WTC11 (cell line): ENCODE measurements around the gene UBAP2. TPM values are rescaled to one million over a fixed set of nuclear protein-coding genes. Genes with fewer than 3 reads are reported as not detected.

Source experiments
- ATAC-seq: fragments of 200-7000 bp; cut with Tn5 transposase; 2 replicates; pipeline ENCODE4 v1.10.0; 2021; ENCODE audit warnings: mild to moderate bottlenecking, moderate library complexity
- CTCF ChIA-PET: fragments of 300-600 bp; sonication (Branson Sonifier 250); formaldehyde crosslinking; loops from one replicate; lab custom pipeline; 2021; ENCODE audit warnings: antibody characterized with exemption; lab: Charles Lee
- POLR2A ChIA-PET: fragments of 350-600 bp; sonication (Branson Sonifier 250); formaldehyde crosslinking; loops from one replicate; lab custom pipeline; 2021; ENCODE audit warnings: antibody characterized with exemption; lab: Charles Lee
- DNase-seq: peaks from one replicate; pipeline ENCODE4 v3.0.0; 2021; ENCODE audit warnings: low spot score
- H3K27ac Mint-ChIP-seq: 2 replicates; pipeline ENCODE4 v1.8.0; 2021; ENCODE audit warnings: mixed read lengths
- H3K27me3 Mint-ChIP-seq: 2 replicates; pipeline ENCODE4 v1.8.0; 2021; ENCODE audit warnings: low read depth, mild to moderate bottlenecking, moderate library complexity, mixed read lengths
- H3K36me3 Mint-ChIP-seq: 2 replicates; pipeline ENCODE4 v1.8.0; 2021; ENCODE audit warnings: mixed read lengths
- H3K4me1 Mint-ChIP-seq: 2 replicates; pipeline ENCODE4 v1.8.0; 2022; ENCODE audit warnings: mixed read lengths
- H3K4me3 Mint-ChIP-seq: 2 replicates; pipeline ENCODE4 v1.8.0; 2021; ENCODE audit warnings: mild to moderate bottlenecking, moderate library complexity, mixed read lengths
- H3K9me3 Mint-ChIP-seq: 2 replicates; pipeline ENCODE4 v1.8.0; 2021; ENCODE audit warnings: mixed read lengths
- AR ChIP-seq: fragments of 250-450 bp; sonication (Bioruptor Pico); IDR thresholded peaks from 2 replicates; pipeline ENCODE4 v1.9.0; 2021; ENCODE audit warnings: mild to moderate bottlenecking
- ATF2 ChIP-seq: sonication (generic); formaldehyde crosslinking; IDR thresholded peaks from 2 replicates; pipeline ENCODE4 v1.8.1; 2022; ENCODE audit warnings: low read depth, missing genetic modification reagents, borderline replicate concordance
- CREB1 ChIP-seq: sonication (generic); formaldehyde crosslinking; IDR thresholded peaks from 2 replicates; pipeline ENCODE4 v1.8.0; 2023; ENCODE audit warnings: mild to moderate bottlenecking, missing genetic modification reagents
- E2F1 ChIP-seq: sonication (generic); formaldehyde crosslinking; IDR thresholded peaks from 2 replicates; pipeline ENCODE4 v1.8.0; 2022; ENCODE audit warnings: mild to moderate bottlenecking, missing genetic modification reagents
- E2F4 ChIP-seq: sonication (generic); formaldehyde crosslinking; IDR thresholded peaks from 2 replicates; pipeline ENCODE4 v1.8.1; 2022; ENCODE audit warnings: low read depth, mild to moderate bottlenecking, moderate library complexity, missing genetic modification reagents, borderline replicate concordance
- ELF4 ChIP-seq: sonication (generic); formaldehyde crosslinking; IDR thresholded peaks from 2 replicates; pipeline ENCODE4 v1.8.1; 2022; ENCODE audit warnings: low read depth, mild to moderate bottlenecking, moderate library complexity, missing genetic modification reagents
- ETV6 ChIP-seq: sonication (generic); formaldehyde crosslinking; IDR thresholded peaks from 2 replicates; pipeline ENCODE4 v1.8.1; 2022; ENCODE audit warnings: mild to moderate bottlenecking, missing genetic modification reagents
- FOXK1 ChIP-seq: sonication (generic); formaldehyde crosslinking; IDR thresholded peaks from 2 replicates; pipeline ENCODE4 v1.8.0; 2022; ENCODE audit warnings: mild to moderate bottlenecking, moderate library complexity, missing genetic modification reagents
- GABPB1 ChIP-seq: sonication (generic); formaldehyde crosslinking; IDR thresholded peaks from 2 replicates; pipeline ENCODE4 v1.8.1; 2023; ENCODE audit warnings: mild to moderate bottlenecking, missing genetic modification reagents
- MAX ChIP-seq: sonication (generic); formaldehyde crosslinking; IDR thresholded peaks from 2 replicates; pipeline ENCODE4 v1.8.0; 2022; ENCODE audit warnings: mild to moderate bottlenecking, missing genetic modification reagents
- MXD4 ChIP-seq: fragments of 250-450 bp; sonication (Bioruptor Pico); IDR thresholded peaks from 2 replicates; pipeline ENCODE4 v1.8.0; 2021; ENCODE audit warnings: mild to moderate bottlenecking, moderate library complexity, borderline replicate concordance
- NFE2L1 ChIP-seq: sonication (generic); formaldehyde crosslinking; IDR thresholded peaks from 2 replicates; pipeline ENCODE4 v1.8.1; 2023; ENCODE audit warnings: missing genetic modification reagents
- OVOL2 ChIP-seq: fragments of 250-450 bp; sonication (Bioruptor Pico); IDR thresholded peaks from 2 replicates; pipeline ENCODE4 v1.9.0; 2021; ENCODE audit warnings: mild to moderate bottlenecking, borderline replicate concordance
- PREB ChIP-seq: sonication (generic); formaldehyde crosslinking; IDR thresholded peaks from 2 replicates; pipeline ENCODE4 v1.8.1; 2022; ENCODE audit warnings: mild to moderate bottlenecking, missing genetic modification reagents, moderate library complexity, borderline replicate concordance
- PRRX2 ChIP-seq: fragments of 250-450 bp; sonication (Bioruptor Pico); IDR thresholded peaks from 2 replicates; pipeline ENCODE4 v1.8.0; 2021; ENCODE audit warnings: mild to moderate bottlenecking
- RELA ChIP-seq: sonication (generic); formaldehyde crosslinking; IDR thresholded peaks from 2 replicates; pipeline ENCODE4 v1.8.1; 2022; ENCODE audit warnings: missing genetic modification reagents, mild to moderate bottlenecking, borderline replicate concordance
- TEAD1 ChIP-seq: sonication (generic); formaldehyde crosslinking; IDR thresholded peaks from 2 replicates; pipeline ENCODE4 v1.8.0; 2022; ENCODE audit warnings: mild to moderate bottlenecking, missing genetic modification reagents
- USF2 ChIP-seq: sonication (generic); formaldehyde crosslinking; IDR thresholded peaks from 2 replicates; pipeline ENCODE4 v1.8.1; 2023; ENCODE audit warnings: mild to moderate bottlenecking, missing genetic modification reagents, moderate library complexity
- ZNF121 ChIP-seq: sonication (generic); formaldehyde crosslinking; IDR thresholded peaks from 2 replicates; pipeline ENCODE4 v1.8.0; 2023; ENCODE audit warnings: missing genetic modification reagents
- ZNF263 ChIP-seq: sonication (generic); formaldehyde crosslinking; IDR thresholded peaks from 2 replicates; pipeline ENCODE4 v1.8.1; 2022; ENCODE audit warnings: low read depth, mild to moderate bottlenecking, moderate library complexity, missing genetic modification reagents
- ZNF416 ChIP-seq: fragments of 250-450 bp; sonication (Bioruptor Pico); IDR thresholded peaks from 2 replicates; pipeline ENCODE4 v1.9.0; 2021; ENCODE audit warnings: mild to moderate bottlenecking, inconsistent platforms
- ZNF425 ChIP-seq: fragments of 250-450 bp; sonication (Bioruptor Pico); conservative IDR thresholded peaks from 2 replicates; pipeline ENCODE4 v1.9.0; 2021; ENCODE audit warnings: mild to moderate bottlenecking
- total RNA-seq: library from RNA; stranded (reverse); gene quantifications from 3 replicates; pipeline ENCODE4 v1.2.3, GENCODE V29; 2021

UBAP2 gene
- total RNA-seq, 1 experiment from 2014 or later, result 63.9 TPM

GRCh38 chr9:34032631-34033030, 16.1 kb downstream of the UBAP2 start:
- Mint-ChIP-seq H3K4me1 (peaks cover 3% of the 10 kb centered on the region; the same call in 1 of the 2 replicates), H3K4me3 (no peak overlapping the region), H3K27me3 (no peaks in the 10 kb centered on the region), H3K9me3 (no peaks in the 10 kb centered on the region), H3K27ac (no peak overlapping the region), H3K36me3 (peaks cover 22% of the 10 kb centered on the region)
- ATAC-seq, result no peak
- no peak for DNase-seq
- no peak for TF ChIP-seq CREB1
- no peak for TF ChIP-seq ZNF416 (CRISPR knock-in tag)
- no peak for TF ChIP-seq E2F1 (CRISPR knock-in tag)
- TF ChIP-seq AR (CRISPR knock-in tag), result no peak
- TF ChIP-seq ELF4 (CRISPR knock-in tag), result no peak
- peak; percentile 60; the same call in 1 of the 2 replicates for TF ChIP-seq ZNF121 (CRISPR knock-in tag)
- TF ChIP-seq ATF2, result no peak
- ChIA-PET POLR2A (interaction anchor here (0.7 kb wide), 1 partner anchor 32 kb away, joined by 5 read pairs; no protein-coding TSS in a partner anchor), CTCF (no interaction called here)

GRCh38 chr9:34027845-34028574, 20.7 kb downstream of the UBAP2 start:
- H3K27me3 Mint-ChIP-seq, result no peaks in the 10 kb centered on the region
- ATAC-seq (no peak), DNase-seq (no peak)
- H3K4me1 Mint-ChIP-seq, result no peaks in the 10 kb centered on the region
- peaks cover 13% of the 10 kb centered on the region for H3K36me3 Mint-ChIP-seq
- ChIA-PET CTCF (no interaction called here), POLR2A (no interaction called here)
- H3K4me3 Mint-ChIP-seq, result no peak overlapping the region
- H3K9me3 Mint-ChIP-seq, result no peaks in the 10 kb centered on the region
- H3K27ac Mint-ChIP-seq, result no peak overlapping the region
- TF ChIP-seq USF2 (CRISPR knock-in tag) (no peak), TEAD1 (no peak), PREB (no peak), MAX (CRISPR knock-in tag) (no peak), ETV6 (CRISPR knock-in tag) (no peak), PRRX2 (CRISPR knock-in tag) (no peak), GABPB1 (CRISPR knock-in tag) (no peak), FOXK1 (CRISPR knock-in tag) (no peak), OVOL2 (CRISPR knock-in tag) (no peak), E2F4 (CRISPR knock-in tag) (no peak), NFE2L1 (CRISPR knock-in tag) (no peak), MXD4 (CRISPR knock-in tag) (no peak), RELA (CRISPR knock-in tag) (no peak), ZNF263 (CRISPR knock-in tag) (no peak), ZNF425 (CRISPR knock-in tag) (no peak)
